NCI-H345 treated with DMSO at 0.1 percent for 48 hours (cell line): ENCODE results near the gene LHFPL6.

Source experiments
- DNase-seq: peaks from one replicate; lab custom pipeline; 2025; ENCODE audit not compliant: unreplicated experiment; lab: John Stamatoyannopoulos, UW

Gene LHFPL6

DNA sequence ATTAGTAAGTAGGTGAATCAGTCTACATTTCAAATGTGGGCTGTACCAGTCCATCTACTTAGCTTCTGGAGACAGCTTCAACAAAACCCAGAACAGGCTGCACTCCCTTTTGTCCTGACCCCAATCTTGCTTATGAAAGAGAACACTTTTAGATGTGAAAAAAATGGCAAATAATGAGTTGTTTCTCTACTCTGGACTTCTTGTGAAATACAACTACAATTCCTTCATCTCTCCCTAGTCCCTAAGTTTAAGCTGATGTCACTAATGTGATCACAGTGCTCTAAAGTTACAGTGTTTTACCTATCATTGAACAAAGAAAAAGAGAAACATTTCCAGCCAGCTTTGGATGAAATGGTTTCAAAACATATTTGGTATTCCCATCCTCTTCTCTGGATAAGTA, 183.9 kb downstream of the LHFPL6 start:
- no peak for DNase-seq

DNA sequence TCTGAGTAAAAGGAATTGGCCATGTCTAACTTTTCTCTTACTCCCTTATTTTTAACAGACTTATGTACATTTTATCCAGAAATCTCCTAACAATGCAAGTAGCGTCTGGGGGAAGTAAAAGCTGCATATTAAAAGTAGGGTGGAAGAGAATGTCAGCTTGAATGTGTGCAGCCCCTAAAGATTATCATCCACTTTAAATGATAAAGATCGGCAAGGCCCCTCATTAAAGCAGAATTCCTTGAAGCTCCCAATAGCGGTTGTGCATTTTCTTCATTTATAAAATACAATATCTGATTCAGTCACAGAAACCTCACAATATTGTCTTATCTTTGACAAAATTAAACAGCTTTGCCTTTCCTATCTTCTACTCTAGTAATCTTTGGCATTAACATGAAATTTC, 184.6 kb downstream of the LHFPL6 start:
- DNase-seq = no peak

GRCh38 chr13:39417643-39418042, 185.3 kb downstream of the LHFPL6 start:
- no peak for DNase-seq

- no peak for DNase-seq
These were observed 185.9 kb downstream of the LHFPL6 start for GRCh38 chr13:39417131-39417530.

GRCh38 chr13:39415008-39415802, 187.8 kb downstream of the LHFPL6 start:
- no peak for DNase-seq

DNA sequence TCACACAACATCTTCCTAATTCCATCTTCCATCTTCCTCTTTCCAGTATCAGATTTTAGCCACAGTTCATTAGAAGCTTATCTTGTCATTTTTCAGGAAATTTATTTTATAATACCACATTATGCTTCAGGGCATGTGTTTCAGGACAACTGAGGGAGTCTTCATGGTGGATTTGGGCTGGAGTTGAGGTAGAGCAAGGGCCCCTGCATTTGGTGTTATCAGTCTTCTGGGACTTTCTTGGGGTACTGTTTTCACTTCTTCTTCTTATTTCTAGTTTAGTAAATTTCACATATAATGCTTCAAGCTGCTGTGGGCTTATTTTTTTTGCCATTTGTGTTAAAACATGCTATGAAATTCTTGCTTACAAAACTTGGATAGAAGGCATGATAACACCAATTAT, 188.7 kb downstream of the LHFPL6 start:
- no peak for DNase-seq

GRCh38 chr13:39411511-39411910, 191.5 kb downstream of the LHFPL6 start:
- DNase-seq = no peak

GRCh38 chr13:39410964-39411363, 192.0 kb downstream of the LHFPL6 start:
- no peak for DNase-seq

- DNase-seq = no peak
These were observed 192.7 kb downstream of the LHFPL6 start for GRCh38 chr13:39410096-39410901.

DNA sequence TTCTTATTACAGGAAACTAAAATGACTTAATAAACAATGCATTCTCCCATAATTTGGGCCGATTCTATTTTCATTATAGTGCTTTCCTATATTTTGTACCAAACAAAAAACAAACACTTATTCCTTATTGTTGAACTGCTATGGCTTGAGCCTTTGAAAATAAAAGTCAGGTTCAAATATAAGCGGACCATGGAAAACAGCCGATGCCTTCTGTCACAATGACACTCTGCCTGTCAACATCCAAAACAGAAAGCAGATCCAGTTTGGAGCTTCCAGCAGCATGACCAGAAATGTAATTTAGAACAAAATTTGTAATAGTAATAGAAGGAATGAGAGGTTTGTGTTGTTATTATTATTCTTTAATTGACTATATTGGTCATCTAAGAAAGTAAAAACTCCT, 194.5 kb downstream of the LHFPL6 start:
- no peak for DNase-seq

DNA sequence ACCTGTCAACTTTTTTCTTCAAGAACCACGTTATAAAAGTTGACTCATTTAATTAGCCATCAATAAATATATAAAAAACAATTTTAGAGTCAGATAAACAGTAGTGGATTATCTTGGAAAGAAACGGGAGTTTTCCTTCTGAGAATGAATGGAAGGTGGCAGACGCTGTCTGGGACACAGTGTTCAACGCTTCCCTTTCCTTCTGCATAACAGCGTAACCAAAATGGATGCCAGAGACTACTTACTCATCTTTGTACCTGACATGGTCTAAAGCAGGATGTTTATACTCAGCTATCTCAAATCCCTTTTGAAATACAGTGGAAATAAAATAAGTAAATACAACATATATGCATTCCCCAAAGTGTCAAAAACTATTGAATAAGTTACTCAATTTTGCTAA, 195.2 kb downstream of the LHFPL6 start:
- no peak for DNase-seq

DNA sequence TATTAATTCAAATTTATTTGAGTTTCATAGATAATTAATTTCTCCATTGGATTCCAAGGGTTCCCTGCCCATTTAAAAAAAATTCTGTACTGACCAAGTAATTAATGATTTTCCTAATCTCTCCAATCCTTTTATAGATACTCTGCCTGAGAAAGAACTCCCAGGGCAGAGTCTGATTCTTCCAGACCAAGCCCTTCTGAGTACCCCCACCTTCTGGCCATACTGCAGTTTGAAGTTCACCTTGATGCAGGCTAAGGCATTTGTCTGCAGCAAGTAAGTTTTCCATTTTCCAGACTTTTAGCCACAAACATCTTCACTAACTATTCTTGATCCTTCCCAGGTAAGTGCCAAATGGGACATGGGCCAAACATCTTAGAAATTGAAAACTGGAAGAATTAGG, 195.9 kb downstream of the LHFPL6 start:
- DNase-seq = no peak

GRCh38 chr13:39406688-39407087, 196.3 kb downstream of the LHFPL6 start:
- no peak for DNase-seq

- DNase-seq = no peak
These were observed 197.3 kb downstream of the LHFPL6 start for GRCh38 chr13:39405596-39406205.

- no peak for DNase-seq
These were observed 197.9 kb downstream of the LHFPL6 start for GRCh38 chr13:39405107-39405506.

GRCh38 chr13:39403106-39403505, 199.9 kb downstream of the LHFPL6 start:
- no peak for DNase-seq

DNA sequence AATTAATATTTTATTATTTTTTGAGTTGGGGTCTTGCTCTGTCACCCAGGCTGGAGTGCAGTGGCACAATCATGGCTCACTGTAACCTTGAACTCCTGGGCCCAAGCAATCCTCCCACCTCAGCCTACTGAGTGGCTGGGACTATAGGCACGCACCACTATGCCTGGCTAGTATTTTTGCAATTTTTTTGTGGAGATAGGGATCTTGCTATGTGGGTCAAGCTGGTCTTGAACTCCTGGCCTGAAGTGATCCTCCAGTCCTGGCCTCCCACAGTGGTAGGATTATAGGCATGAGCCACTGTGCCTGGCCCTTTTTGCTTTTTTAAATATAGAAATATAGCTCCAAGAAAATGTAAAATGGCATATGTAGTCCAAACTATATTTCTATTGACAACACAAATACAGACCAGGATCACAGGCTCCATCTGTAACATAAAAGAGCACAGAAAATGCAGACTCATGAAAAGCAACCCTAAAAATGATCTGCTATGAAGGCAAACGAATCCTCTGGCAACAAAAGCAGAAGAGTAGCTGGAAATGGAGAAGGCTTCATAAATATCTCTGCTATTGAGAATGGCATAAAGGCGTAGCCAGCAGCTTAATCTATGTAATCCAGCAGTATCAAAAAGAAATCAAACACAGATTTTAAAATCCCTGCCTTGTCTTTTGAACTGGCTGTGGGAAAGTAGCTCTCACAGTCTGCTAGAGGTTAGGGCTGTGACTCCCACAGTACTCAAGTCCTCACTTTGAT, 200.6 kb downstream of the LHFPL6 start:
- no peak for DNase-seq

- DNase-seq = no peak
These were observed 201.2 kb downstream of the LHFPL6 start for GRCh38 chr13:39401756-39402155.

DNA sequence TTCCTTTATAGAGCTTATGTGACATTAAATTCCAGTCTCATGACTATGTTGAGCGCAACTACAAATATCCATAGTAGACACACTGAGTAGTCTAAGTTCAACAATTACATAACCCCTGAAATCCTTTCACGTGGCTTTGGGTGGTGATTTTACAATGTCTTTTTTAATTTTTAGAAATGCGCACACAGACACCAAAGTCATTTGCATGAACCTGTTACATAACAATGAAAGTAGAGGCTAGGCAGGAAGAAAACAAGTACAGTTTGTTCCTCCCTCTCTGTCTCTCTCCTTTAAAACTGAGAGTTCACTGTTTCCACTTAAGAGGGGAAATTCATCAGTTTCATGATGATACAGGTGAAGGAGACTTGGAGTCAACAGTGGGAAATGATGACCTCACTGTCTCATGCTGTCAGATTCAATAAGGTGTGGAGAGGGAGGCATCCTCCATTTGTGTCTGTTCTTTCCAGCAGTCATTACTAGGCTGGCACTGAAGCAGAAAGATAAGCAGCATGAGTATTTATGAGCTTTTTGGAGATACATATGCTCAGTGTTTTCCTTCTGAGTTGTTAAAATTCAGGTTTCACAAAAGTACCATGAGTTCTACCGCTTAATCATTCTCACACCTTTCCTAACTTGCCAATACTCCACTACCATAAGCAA, 201.8 kb downstream of the LHFPL6 start:
- DNase-seq = no peak

DNA sequence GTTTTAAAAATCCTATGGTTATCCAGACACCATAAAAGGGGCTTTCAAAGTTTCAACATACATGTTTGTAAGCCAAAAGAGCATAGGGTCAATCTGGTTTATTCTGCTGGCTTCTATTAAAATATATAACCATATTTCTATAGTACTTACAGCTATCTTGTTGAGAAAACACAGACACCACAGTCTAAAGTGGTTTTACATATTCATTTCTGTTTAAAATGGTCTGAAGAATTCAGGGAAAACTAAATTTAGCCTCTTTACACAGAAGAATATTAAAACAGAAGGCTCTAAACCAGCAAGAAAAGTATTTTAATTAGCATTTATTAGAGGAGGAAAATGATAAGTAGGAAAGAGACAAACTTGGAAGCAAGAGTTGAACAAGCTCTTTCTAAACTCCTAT, 203.9 kb downstream of the LHFPL6 start:
- DNase-seq = no peak

GRCh38 chr13:39397896-39398265, 205.1 kb downstream of the LHFPL6 start:
- DNase-seq = no peak
